H54 (cell line): Measurements from ENCODE around the gene OTUD1.

ENCODE experiments used
- DNase-seq: peaks from one replicate; pipeline ENCODE4 v3.0.0; 2011; ENCODE audit warnings: low spot score, mixed read lengths; ENCODE audit not compliant: insufficient read length
- FAIRE-seq: peaks from 3 replicates; lab custom pipeline; 2011; peaks lifted over from hg19 to GRCh38; lab: Jason Lieb, UNC
- POLR2A ChIP-seq: IDR thresholded peaks from 2 replicates; pipeline ENCODE4 v1.6.1; 2011; ENCODE audit warnings: low read depth, mild to moderate bottlenecking, low read length

The OTUD1 gene

DNA sequence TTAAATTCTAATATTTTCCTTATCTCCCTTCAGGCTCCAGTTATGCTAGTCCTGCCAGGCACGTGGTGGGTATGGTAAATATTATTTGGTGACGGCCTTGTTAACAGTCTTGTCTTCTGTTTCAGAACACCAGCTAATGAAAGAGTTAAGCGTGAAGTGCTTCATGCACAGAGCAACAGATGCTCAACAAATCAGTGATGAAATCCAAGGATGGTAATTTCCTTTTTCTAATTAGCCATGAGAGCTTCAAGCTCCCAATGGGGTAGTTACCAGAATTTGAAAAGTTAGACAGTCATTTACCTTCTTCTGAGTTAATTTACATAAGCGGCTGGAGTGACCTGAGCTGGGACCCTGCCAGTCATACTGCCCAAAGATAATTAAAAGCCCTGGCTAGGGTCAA lies 1.9 kb upstream of the OTUD1 start:
- DNase-seq, result no peak
- no peak for FAIRE-seq
- TF ChIP-seq POLR2A, result no peak

DNA sequence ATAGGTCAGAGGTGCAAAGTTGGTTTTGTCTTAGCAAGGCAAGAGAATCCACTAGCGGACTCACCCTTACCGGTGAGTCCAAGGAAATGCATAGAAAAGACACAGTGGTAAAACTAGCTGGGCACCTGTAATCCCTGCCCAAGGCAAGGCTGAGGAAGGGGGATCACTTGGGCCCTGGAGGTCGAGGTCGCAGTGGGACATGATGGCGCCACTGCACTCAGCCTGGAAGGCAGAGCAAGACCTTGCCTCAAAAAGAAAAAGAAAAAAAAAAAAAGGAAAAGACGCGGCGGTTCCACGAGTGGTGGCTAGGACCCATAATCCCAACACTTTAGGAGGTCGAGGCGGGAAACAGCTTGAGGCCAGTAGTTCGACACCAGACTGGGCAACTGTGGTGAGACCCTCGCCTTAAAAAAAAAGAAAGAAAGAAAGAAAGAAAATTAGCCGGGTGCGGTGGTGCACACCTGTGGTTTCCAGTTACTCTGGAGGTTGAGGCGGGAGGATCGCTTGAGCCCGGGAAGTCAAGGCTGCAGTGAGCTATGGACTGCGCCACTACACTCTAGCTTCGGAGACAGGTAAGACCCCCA lies 820 bp upstream of the OTUD1 start:
- FAIRE-seq (no peak), DNase-seq (no peak)
- TF ChIP-seq POLR2A, result no peak

DNA sequence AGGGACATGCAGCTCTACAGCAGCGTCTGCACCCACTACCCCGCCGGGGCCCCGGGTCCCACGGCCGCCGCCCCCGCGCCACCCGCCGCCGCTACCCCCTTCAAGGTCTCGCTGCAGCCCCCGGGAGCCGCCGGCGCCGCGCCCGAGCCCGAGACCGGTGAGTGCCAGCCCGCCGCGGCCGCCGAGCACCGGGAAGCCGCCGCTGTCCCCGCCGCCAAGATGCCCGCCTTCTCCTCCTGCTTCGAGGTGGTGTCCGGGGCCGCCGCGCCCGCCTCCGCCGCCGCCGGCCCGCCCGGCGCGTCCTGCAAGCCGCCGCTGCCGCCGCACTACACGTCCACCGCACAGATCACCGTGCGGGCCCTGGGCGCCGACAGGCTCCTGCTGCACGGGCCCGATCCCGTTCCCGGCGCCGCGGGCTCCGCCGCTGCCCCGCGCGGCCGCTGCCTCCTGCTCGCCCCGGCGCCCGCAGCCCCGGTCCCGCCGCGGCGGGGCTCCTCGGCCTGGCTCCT lies 631 bp downstream of the OTUD1 start:
- FAIRE-seq, result no peak
- no peak for DNase-seq
- TF ChIP-seq POLR2A, result no peak

DNA sequence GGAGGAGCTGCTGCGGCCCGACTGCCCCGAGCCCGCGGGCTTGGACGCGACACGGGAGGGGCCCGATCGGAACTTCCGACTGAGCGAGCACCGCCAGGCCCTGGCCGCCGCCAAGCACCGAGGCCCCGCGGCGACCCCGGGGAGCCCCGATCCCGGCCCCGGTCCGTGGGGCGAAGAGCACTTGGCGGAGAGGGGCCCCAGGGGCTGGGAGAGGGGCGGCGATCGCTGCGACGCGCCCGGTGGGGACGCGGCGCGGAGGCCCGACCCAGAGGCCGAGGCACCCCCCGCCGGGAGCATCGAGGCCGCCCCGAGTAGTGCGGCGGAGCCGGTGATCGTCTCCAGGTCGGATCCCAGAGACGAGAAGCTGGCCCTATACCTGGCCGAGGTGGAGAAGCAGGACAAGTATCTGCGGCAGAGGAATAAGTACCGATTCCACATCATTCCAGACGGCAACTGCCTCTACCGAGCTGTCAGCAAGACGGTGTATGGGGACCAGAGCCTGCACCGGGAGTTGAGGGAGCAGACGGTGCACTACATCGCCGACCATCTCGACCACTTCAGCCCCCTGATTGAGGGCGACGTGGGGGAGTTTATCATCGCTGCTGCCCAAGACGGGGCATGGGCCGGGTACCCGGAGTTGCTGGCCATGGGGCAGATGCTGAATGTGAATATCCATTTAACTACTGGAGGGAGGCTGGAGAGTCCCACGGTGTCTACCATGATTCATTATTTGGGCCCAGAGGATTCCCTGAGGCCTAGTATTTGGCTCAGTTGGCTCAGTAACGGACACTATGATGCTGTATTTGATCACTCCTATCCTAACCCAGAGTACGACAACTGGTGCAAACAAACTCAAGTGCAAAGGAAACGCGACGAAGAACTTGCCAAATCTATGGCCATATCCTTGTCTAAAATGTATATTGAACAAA lies 1.4 kb downstream of the OTUD1 start:
- no peak for TF ChIP-seq POLR2A
- FAIRE-seq (no peak), DNase-seq (no peak)

DNA sequence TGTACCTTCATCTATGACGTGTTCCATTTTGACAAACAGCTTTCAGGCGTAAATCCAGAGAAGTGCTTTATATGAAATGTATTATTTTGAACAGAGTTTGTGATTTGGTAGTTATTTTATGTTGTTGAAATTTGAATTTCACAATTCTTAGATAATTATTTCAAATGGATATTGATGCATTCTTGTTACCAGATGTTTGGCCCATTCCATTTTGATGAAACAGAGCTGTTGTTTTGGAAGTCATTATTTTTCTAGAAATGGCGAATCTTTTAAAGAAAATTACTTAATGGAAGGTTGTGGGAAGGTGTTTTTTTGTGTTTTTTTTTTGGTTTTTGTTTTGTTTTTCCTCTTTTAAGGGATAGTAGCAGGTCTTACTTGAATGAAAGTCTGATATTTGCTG lies 2.4 kb downstream of the OTUD1 start:
- DNase-seq (no peak), FAIRE-seq (no peak)
- no peak for TF ChIP-seq POLR2A

DNA sequence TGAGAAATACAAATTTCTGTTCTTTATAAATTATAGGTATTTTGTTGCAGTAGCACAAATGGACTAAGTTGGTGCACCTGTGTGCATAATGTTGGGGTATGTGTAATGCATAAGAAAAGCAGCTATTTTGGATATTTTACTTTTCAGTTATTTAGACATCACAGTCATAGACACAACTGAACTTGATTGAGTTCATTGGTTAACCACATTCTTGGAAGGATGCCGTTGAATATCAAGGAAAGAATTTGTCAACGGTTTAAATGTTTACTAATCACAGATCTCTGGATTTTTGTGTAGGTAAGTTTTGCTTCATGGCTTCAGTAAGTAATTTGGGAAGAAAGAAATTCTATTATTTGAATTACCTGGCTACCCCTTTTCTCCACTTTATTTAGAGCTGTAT lies 4.1 kb downstream of the OTUD1 start:
- TF ChIP-seq POLR2A, result no peak
- peak; percentile 62 for FAIRE-seq
- DNase-seq, result peak; percentile 45

DNA sequence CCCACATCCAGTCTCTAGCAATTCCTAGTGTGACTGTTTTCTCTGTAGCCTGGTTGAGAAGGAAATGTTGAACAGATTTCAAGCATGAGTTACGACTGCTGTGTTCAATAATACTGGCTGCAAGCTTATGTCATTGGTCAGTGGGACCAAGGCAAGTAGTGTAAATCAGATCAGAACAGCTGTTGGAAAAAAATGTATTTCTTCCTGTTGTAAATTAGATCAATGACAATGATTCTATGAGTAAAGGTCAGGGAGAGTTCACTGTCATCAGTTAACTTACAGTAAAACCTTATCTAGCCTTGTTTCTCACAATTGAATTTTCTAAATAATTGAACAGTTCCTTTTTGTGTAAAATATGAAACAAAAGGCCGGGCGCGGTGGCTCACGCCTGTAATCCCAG lies 6.7 kb downstream of the OTUD1 start:
- TF ChIP-seq POLR2A, result no peak
- DNase-seq (no peak), FAIRE-seq (no peak)

DNA sequence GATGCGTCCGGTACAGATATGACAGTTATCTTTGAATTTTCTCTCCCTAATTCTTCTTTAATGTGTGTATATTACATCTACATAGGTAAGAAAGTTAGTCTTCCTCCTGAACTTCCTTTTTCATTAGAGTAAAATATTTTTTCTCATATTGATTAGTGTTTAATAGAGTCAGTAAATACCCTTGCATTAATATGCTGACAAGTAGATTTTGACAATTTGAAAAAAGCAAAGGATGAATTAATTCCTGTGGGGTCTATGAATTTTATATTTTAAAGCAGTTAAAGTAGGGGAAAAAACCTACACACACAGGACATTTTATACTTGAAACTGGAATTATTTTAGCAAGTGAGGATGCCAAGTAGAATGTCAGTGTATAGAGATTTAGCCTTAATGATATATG lies 9.4 kb downstream of the OTUD1 start:
- no peak for DNase-seq
- FAIRE-seq, result no peak
- TF ChIP-seq POLR2A, result no peak

DNA sequence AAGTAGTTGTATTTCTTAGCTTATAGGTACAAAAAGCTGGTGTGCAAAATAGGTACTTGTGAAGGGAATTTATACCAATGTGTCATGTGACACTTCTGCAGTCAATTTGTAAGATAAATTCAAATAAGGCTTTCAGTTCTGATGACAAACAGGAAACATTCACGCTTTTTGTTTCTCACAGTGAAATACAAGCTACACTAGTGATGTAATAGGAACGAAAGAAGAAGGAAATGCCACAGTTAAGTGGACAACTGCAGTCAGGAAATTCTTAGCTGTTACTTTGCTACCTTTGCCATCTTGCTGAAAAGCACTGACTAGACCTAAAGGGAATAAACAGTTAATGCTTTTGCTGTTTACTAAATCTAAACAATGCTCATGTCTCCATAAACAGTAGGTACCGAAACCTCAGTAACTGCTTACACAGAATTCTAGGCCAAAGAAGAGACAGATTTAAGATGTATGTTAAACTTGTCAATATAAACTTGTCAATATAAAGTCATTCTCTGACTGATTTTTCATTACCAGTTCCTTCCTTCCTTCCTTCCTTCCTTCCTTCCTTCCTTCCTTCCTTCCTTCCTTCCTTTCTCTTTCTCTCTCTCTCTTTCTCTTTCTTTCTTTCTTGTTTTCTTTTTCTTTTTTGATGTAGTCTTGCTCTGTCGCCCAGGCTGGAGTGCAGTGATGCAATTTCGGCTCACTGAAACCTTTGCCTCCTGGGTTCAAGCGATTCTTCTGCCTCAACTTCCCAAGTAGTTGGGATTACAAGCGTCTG lies 10.1 kb downstream of the OTUD1 start:
- DNase-seq, result no peak
- TF ChIP-seq POLR2A, result no peak
- peak; percentile 11 for FAIRE-seq

DNA sequence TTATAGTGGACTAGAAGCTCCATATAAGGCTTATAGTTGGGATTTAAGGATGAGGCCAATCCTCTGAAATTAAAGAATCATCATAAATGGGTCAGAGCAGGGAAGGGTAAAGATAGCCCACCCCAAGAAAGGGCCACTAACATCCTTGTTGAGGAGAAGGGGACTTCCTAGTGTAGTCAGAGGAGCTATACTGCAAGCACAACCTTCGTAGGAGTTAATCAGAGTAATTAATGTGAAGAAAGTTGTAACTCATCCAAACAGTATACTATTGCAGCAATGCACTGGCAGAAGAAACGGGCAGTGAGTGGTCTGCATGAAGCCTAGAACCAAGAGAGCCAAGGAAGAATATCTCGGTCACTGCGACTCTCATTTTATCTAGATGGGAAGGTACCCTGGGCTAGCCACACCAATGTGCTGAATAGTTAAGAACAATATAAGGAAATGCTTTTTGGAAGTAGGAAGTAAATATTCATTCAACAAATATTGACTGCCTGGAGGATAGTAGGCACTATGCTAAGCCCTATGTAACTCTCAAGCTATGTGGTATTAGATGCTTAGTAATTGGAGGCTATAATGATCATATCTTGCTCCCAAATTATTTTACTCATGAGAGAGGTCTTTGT lies 13.3 kb downstream of the OTUD1 start:
- no peak for TF ChIP-seq POLR2A
- DNase-seq, result no peak
- no peak for FAIRE-seq

DNA sequence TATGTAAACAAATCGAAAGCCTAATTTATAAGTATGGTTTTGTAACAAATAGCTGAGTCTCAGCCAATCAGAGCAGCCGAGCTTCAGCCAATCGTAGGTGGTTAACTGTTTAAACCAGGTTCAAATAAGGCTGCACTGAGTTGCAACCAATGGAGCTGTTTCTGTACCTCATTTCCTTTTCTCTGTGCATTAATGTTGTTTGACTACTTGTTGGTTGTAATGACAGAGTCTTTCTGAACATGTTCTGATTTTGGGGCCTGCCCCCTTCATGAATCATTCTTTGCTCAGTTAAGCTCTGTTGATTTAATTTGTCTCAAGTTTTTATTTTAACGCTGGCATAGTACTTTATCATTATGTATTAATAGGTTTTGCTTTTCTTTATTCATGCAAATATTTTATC lies 14.6 kb downstream of the OTUD1 start:
- no peak for TF ChIP-seq POLR2A
- FAIRE-seq (no peak), DNase-seq (no peak)

DNA sequence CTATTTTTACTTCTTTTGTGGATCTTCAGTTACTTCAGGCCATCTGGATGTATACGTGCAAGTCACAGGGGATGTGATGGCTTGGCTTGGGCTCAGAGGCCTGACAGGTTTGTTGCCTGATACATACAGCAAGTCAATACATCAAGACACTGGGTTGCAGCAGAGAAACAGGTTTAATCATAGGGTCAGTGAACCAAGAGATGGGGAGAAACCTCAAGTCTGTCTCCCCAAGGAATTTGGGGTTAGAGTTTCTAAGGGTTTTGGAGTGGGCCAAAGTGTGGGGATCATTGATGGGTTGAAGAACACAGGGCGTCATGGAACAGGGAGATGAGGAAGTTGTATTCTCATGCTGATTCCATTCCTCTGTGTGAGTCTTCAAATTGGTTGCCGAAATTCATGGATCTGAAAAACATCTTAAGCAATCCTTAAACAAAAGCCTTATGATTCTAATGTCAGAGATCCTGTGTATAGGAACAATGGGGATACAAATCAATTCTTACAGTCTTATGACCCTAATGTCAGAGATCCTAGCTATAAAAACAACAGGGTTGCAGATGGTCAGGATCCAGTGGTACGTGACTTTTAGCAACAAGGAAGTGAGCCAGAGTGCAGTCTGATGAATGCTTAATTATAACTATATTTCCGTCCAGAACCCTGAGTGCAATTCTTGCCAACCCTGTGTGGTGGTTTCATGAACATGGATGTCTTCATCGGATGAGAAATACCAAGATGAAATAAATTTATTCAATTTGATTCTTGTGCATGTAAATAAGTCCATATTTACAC lies 18.9 kb downstream of the OTUD1 start:
- no peak for FAIRE-seq
- no peak for TF ChIP-seq POLR2A
- DNase-seq, result no peak
